ENCODE measurements around the gene SERPINA5.

SERPINA5 gene

DNA sequence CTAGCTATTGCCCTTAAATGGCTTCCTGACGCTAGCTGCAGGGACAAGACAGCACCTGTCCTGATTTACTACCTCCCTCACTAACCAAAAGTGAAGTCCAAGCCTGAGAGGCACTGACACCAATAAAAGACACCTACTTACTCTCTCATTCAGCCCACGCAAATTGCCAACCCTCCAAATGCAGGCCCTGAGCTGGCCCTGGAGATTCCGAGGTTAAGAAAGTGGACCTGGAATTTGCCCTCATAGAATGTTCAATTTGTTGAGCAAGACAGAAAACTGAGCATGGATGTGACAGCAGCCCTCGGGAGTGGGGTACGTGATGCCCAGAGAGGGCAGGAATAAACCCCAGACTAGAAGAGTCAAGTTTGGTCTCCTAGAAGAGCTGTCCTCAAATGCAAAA, 47.4 kb downstream of the SERPINA5 start:
- Histone ChIP-seq H3K4me3 (ENCODE audit: insufficient read length, low read depth) (no peak overlapping the region), H3K36me3 (ENCODE audit: insufficient read depth, insufficient read length, low read length) (no peaks in the 10 kb centered on the region), H3K27me3 (ENCODE audit: insufficient read depth, insufficient read length) (no peaks in the 10 kb centered on the region), H3K9me3 (ENCODE audit: insufficient read depth, low read length) (no peaks in the 10 kb centered on the region), H3K4me1 (ENCODE audit: insufficient read depth, insufficient read length) (no peaks in the 10 kb centered on the region), H3K9ac (ENCODE audit: insufficient read length, low read depth) (no peak overlapping the region)
- TF ChIP-seq SUZ12 (IDR thresholded peaks at IDR 0.05; ENCODE audit: extremely low read depth, insufficient read depth, insufficient read length) (no peak), YY1 (IDR thresholded peaks at IDR 0.05; ENCODE audit: insufficient read depth, insufficient read length) (no peak), ZNF274 (IDR thresholded peaks at IDR 0.05; ENCODE audit: low read depth, low read length) (no peak)
- DNase-seq (ENCODE audit: low read depth, low spot score), result no peak

DNA sequence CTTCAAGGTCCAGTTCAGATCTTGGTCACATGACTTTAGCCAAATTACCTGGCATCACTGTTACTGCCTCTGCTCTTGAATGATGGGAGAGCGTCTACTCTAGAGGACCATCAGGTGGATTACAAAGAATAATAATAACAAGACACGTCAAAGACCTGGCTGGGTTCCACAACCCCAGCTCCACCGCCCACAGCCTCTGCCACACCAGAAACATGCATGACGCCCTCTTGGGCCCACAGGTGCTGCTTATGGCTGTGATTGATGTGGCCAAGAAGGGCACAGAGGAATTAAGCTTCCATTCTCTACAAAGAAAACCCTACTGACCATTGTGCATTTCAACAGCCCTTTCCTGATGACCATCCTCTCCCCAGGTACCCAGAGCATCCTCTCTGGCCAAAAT, 49.2 kb downstream of the SERPINA5 start:
- Histone ChIP-seq H3K9ac (ENCODE audit: insufficient read length, low read depth) (no peak overlapping the region), H3K4me1 (ENCODE audit: insufficient read depth, insufficient read length) (no peaks in the 10 kb centered on the region), H3K9me3 (ENCODE audit: insufficient read depth, low read length) (no peaks in the 10 kb centered on the region), H3K36me3 (ENCODE audit: insufficient read depth, insufficient read length, low read length) (no peaks in the 10 kb centered on the region), H3K27me3 (ENCODE audit: insufficient read depth, insufficient read length) (no peaks in the 10 kb centered on the region), H3K4me3 (ENCODE audit: insufficient read length, low read depth) (no peak overlapping the region)
- DNase-seq (ENCODE audit: low read depth, low spot score), result no peak
- no peak for TF ChIP-seq SUZ12 (IDR thresholded peaks at IDR 0.05; ENCODE audit: extremely low read depth, insufficient read depth, insufficient read length)
- no peak for TF ChIP-seq ZNF274 (IDR thresholded peaks at IDR 0.05; ENCODE audit: low read depth, low read length)
- no peak for TF ChIP-seq YY1 (IDR thresholded peaks at IDR 0.05; ENCODE audit: insufficient read depth, insufficient read length)

DNA sequence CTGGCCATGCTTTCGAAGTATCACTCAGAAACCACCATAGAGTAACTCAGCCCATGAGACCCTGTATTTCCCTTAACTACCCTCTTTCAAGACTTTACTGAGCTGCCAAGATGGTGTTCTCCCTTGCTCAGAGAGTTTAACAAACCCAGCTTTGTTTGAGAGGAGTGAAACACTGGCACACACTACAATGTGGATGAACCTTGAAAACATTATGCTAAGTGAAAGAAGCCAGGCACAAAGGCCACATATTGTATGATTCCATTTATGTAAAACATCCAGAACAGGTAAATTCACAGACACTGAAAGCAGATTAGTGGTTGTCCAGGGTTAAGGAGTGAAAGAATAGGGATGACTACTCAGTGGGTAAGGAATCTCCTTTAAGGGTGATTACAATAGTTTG, 49.8 kb downstream of the SERPINA5 start:
- DNase-seq (ENCODE audit: low read depth, low spot score), result no peak
- TF ChIP-seq YY1 (IDR thresholded peaks at IDR 0.05; ENCODE audit: insufficient read depth, insufficient read length) (no peak), SUZ12 (IDR thresholded peaks at IDR 0.05; ENCODE audit: extremely low read depth, insufficient read depth, insufficient read length) (no peak), ZNF274 (IDR thresholded peaks at IDR 0.05; ENCODE audit: low read depth, low read length) (no peak)

DNA sequence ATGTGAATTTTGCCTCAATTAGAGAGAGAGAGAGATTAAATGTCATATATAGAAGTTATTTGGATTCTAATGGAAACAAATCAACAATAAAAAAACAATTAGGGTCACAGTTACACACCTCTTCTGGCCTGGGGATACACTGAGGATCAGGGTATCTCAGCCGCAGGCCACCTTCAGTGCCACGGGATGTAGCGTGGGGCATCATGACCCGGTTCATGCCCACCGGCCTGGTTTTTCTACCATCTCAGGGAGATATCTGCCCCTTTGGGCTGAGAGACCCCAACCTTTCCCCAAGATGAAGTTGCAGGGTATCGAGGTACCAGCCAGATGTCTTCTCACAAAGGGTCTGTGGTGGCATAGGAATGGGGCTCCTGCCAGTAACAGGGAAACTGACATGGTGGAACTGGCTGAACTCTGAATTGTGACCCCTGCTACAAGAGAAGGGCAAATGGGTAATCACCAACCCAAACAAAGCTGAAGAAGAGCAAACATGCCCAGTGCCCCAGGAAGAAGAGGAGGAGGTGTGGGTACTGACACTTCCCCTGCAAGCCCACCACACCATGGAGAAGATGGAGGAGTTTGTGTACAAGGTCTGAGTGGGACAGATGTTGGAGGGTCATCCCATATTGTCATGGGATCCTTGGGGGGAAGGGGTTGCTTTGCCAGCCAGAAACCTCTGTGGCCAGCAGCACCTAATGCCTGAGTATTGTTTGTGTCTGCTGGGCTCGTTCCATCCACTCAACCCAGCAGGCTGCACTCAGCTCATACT, 50.5 kb downstream of the SERPINA5 start:
- no peak for DNase-seq (ENCODE audit: low read depth, low spot score)
- Histone ChIP-seq H3K4me3 (ENCODE audit: insufficient read length, low read depth) (no peak overlapping the region), H3K36me3 (ENCODE audit: insufficient read depth, insufficient read length, low read length) (no peaks in the 10 kb centered on the region), H3K27me3 (ENCODE audit: insufficient read depth, insufficient read length) (no peaks in the 10 kb centered on the region), H3K4me1 (ENCODE audit: insufficient read depth, insufficient read length) (no peaks in the 10 kb centered on the region), H3K9me3 (ENCODE audit: insufficient read depth, low read length) (no peaks in the 10 kb centered on the region), H3K9ac (ENCODE audit: insufficient read length, low read depth) (no peak overlapping the region)
- TF ChIP-seq SUZ12 (IDR thresholded peaks at IDR 0.05; ENCODE audit: extremely low read depth, insufficient read depth, insufficient read length) (no peak), ZNF274 (IDR thresholded peaks at IDR 0.05; ENCODE audit: low read depth, low read length) (no peak), YY1 (IDR thresholded peaks at IDR 0.05; ENCODE audit: insufficient read depth, insufficient read length) (no peak)

More for the DNA sequence above, 49.8 kb downstream of the SERPINA5 start:
- Histone ChIP-seq H3K36me3 (ENCODE audit: insufficient read depth, insufficient read length, low read length) (no peaks in the 10 kb centered on the region), H3K9ac (ENCODE audit: insufficient read length, low read depth) (no peak overlapping the region), H3K9me3 (ENCODE audit: insufficient read depth, low read length) (no peaks in the 10 kb centered on the region), H3K4me1 (ENCODE audit: insufficient read depth, insufficient read length) (no peaks in the 10 kb centered on the region), H3K27me3 (ENCODE audit: insufficient read depth, insufficient read length) (no peaks in the 10 kb centered on the region), H3K4me3 (ENCODE audit: insufficient read length, low read depth) (no peak overlapping the region)

DNA sequence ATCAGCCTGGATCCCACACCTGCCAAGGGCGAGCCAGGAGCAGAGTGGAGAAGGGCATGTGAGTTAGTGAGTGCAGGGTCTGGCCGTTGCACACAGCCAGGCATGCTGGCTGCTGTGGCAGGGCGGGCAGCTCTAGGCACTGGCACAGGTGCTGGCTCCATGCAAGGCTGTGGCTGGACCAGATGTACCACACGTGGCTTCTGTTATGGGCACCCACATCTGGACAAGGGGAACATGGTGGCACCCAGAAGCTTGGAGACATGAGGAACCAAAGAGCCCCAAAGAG, 51.0 kb downstream of the SERPINA5 start:
- no peak overlapping the region for H3K9ac ChIP-seq (ENCODE audit: insufficient read length, low read depth)
- H3K27me3 ChIP-seq (ENCODE audit: insufficient read depth, insufficient read length), result no peaks in the 10 kb centered on the region
- no peak overlapping the region for H3K4me3 ChIP-seq (ENCODE audit: insufficient read length, low read depth)
- DNase-seq (ENCODE audit: low read depth, low spot score), result no peak
- no peaks in the 10 kb centered on the region for H3K4me1 ChIP-seq (ENCODE audit: insufficient read depth, insufficient read length)
- no peaks in the 10 kb centered on the region for H3K36me3 ChIP-seq (ENCODE audit: insufficient read depth, insufficient read length, low read length)
- H3K9me3 ChIP-seq (ENCODE audit: insufficient read depth, low read length), result no peaks in the 10 kb centered on the region
- no peak for TF ChIP-seq SUZ12 (IDR thresholded peaks at IDR 0.05; ENCODE audit: extremely low read depth, insufficient read depth, insufficient read length)
- TF ChIP-seq ZNF274 (IDR thresholded peaks at IDR 0.05; ENCODE audit: low read depth, low read length), result no peak
- TF ChIP-seq YY1 (IDR thresholded peaks at IDR 0.05; ENCODE audit: insufficient read depth, insufficient read length), result no peak

DNA sequence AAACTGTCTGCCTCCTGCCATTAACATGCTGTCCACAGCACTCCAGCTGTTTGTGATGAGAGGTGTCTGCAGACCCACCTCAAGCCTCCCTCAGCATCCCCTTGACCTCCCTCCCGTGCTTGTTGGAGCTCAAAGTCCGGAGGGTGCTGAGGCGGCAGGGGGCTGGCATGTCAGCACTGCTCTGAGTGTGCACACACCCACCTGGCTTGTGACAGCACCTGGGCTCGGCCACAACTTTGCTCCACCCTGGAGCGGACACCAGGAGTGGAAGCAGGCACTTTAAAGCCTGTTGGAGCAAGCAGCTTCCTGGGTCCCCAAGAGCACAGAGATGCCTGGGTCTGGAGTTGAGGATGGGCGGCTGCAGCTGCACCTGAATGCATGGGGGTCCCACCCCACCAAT, 51.9 kb downstream of the SERPINA5 start:
- Histone ChIP-seq H3K9me3 (ENCODE audit: insufficient read depth, low read length) (no peaks in the 10 kb centered on the region), H3K27me3 (ENCODE audit: insufficient read depth, insufficient read length) (no peaks in the 10 kb centered on the region), H3K4me3 (ENCODE audit: insufficient read length, low read depth) (no peak overlapping the region), H3K36me3 (ENCODE audit: insufficient read depth, insufficient read length, low read length) (no peaks in the 10 kb centered on the region), H3K9ac (ENCODE audit: insufficient read length, low read depth) (no peak overlapping the region), H3K4me1 (ENCODE audit: insufficient read depth, insufficient read length) (no peaks in the 10 kb centered on the region)
- no peak for DNase-seq (ENCODE audit: low read depth, low spot score)
- TF ChIP-seq YY1 (IDR thresholded peaks at IDR 0.05; ENCODE audit: insufficient read depth, insufficient read length), result no peak

DNA sequence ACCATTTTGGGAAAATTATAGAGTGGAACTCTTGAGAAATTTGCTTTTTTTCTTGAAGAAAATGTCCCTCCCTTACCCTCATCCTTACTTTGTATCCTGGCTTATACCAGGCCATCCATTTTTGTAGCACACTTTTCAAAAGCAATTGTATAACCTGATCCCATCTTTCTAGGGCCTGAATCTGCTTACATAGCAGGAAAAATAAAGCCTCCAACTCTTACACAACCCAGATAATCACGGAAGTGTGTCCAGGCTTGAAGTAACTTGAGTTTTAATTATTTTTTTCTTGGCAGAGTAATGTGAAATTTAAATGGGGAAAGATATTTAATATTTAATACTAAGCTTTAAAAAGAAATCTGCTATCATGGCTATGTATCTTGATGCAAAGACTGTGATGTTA, 53.9 kb downstream of the SERPINA5 start:
- no peak for DNase-seq (ENCODE audit: low read depth, low spot score)
- no peaks in the 10 kb centered on the region for H3K9me3 ChIP-seq (ENCODE audit: insufficient read depth, low read length)
- H3K9ac ChIP-seq (ENCODE audit: insufficient read length, low read depth), result no peak overlapping the region
- no peaks in the 10 kb centered on the region for H3K27me3 ChIP-seq (ENCODE audit: insufficient read depth, insufficient read length)
- no peaks in the 10 kb centered on the region for H3K36me3 ChIP-seq (ENCODE audit: insufficient read depth, insufficient read length, low read length)
- no peak for TF ChIP-seq ZNF274 (IDR thresholded peaks at IDR 0.05; ENCODE audit: low read depth, low read length)
- TF ChIP-seq SUZ12 (IDR thresholded peaks at IDR 0.05; ENCODE audit: extremely low read depth, insufficient read depth, insufficient read length), result no peak
- no peak for TF ChIP-seq YY1 (IDR thresholded peaks at IDR 0.05; ENCODE audit: insufficient read depth, insufficient read length)
- H3K4me1 ChIP-seq (ENCODE audit: insufficient read depth, insufficient read length), result no peaks in the 10 kb centered on the region
- no peak overlapping the region for H3K4me3 ChIP-seq (ENCODE audit: insufficient read length, low read depth)
